NB4 (cell line): ENCODE data around the gene SFTPA1.

Source experiments
- CTCF ChIP-seq: IDR thresholded peaks from one replicate; pipeline ENCODE4 v1.5.1; 2012; ENCODE audit warnings: low read depth, low read length
- MAX ChIP-seq: IDR thresholded peaks from 2 replicates; pipeline ENCODE4 v1.6.1; 2011; ENCODE audit warnings: low read depth, low read length
- MYC ChIP-seq: IDR thresholded peaks from 2 replicates; pipeline ENCODE4 v1.6.1; 2011; ENCODE audit warnings: low read depth, low read length
- POLR2A ChIP-seq: IDR thresholded peaks from 2 replicates; pipeline ENCODE4 v1.6.1; 2011; ENCODE audit warnings: mild to moderate bottlenecking; ENCODE audit not compliant: insufficient read length; ENCODE audit errors: extremely low read depth

- peak; percentile 89 for TF ChIP-seq CTCF
- no peak for TF ChIP-seq POLR2A
- TF ChIP-seq MYC = 0 out of 2 replicates have a peak, but pooled peaks have one; percentile 52
- TF ChIP-seq MAX = peak; percentile 80
These were observed 2.0 kb upstream of the SFTPA1 start for GRCh38 chr10:79608505-79609375.
